Measurements from ENCODE around the gene HOXD1.

HOXD1 gene

DNA sequence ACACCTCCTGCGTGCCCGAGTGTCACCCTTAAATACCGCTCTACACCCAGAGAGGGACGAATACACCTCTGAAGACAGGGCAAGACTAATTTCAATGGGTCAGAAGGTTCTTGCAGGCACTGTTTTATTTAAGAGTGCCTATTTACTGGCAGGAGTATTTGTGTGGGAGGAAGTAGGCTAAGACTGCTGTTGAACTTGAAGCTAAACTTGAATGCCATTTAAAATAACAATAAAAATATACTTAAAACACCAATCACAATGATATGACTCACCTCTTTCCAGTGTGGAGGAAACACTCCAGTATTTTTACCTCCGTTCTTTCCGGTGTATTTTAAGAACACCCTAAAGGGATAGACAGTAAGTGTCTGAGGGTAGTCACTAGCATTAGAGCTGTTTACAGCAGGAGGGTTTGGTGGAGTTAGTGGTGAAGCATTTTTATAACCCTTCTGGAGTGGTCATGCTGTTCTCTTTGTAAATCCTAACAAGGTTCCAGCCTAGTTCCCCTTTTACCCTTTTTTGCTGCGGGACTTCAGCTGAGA, 9.6 kb upstream of the HOXD1 start:
- no peaks in the 10 kb centered on the region for H3K9me3 ChIP-seq (ENCODE audit: insufficient read depth, low read length)
- H3K4me3 ChIP-seq (ENCODE audit: insufficient read depth, low read length, poor library complexity, severe bottlenecking), result no peak overlapping the region
- H3F3A ChIP-seq (ENCODE audit: insufficient read depth), result no peaks in the 10 kb centered on the region
- H3K27ac ChIP-seq (ENCODE audit: low read depth, low read length), result no peak overlapping the region
- no peaks in the 10 kb centered on the region for H4K20me1 ChIP-seq (ENCODE audit: low read depth, low read length)
- H3K9ac ChIP-seq (ENCODE audit: low read length), result no peak overlapping the region
- H3K36me3 ChIP-seq (ENCODE audit: low read length), result no peaks in the 10 kb centered on the region
- H3K9me2 ChIP-seq (replicated peaks; ENCODE audit: insufficient read depth, low read length), result no peaks in the 10 kb centered on the region
- no peak for TF ChIP-seq EZH2phosphoT487 (conservative IDR thresholded peaks at IDR 0.05; ENCODE audit: low read length)
- no peak for TF ChIP-seq CTCF (IDR thresholded peaks at IDR 0.05; ENCODE audit: insufficient read depth, low read length, poor library complexity, severe bottlenecking)
- no peaks in the 10 kb centered on the region for H3K27me3 ChIP-seq (ENCODE audit: low read length)
- H3K4me2 ChIP-seq (ENCODE audit: low read depth, low read length, poor library complexity, severe bottlenecking), result no peak overlapping the region
- no peak overlapping the region for H2AFZ ChIP-seq (ENCODE audit: low read depth, low read length, severe bottlenecking)
- no peaks in the 10 kb centered on the region for H3K79me2 ChIP-seq (ENCODE audit: insufficient read depth, low read length)

- no peaks in the 10 kb centered on the region for H3K79me2 ChIP-seq (ENCODE audit: insufficient read depth, low read length)
- H3K9me2 ChIP-seq (replicated peaks; ENCODE audit: insufficient read depth, low read length), result no peaks in the 10 kb centered on the region
- no peak overlapping the region for H2AFZ ChIP-seq (ENCODE audit: low read depth, low read length, severe bottlenecking)
- H3F3A ChIP-seq (ENCODE audit: insufficient read depth), result no peaks in the 10 kb centered on the region
- H4K20me1 ChIP-seq (ENCODE audit: low read depth, low read length), result no peaks in the 10 kb centered on the region
- H3K36me3 ChIP-seq (ENCODE audit: low read length), result no peaks in the 10 kb centered on the region
- H3K27me3 ChIP-seq (ENCODE audit: low read length), result no peaks in the 10 kb centered on the region
- H3K9ac ChIP-seq (ENCODE audit: low read length), result no peak overlapping the region
- no peak overlapping the region for H3K4me2 ChIP-seq (ENCODE audit: low read depth, low read length, poor library complexity, severe bottlenecking)
- no peak overlapping the region for H3K4me3 ChIP-seq (ENCODE audit: insufficient read depth, low read length, poor library complexity, severe bottlenecking)
- H3K9me3 ChIP-seq (ENCODE audit: insufficient read depth, low read length), result no peaks in the 10 kb centered on the region
- no peak overlapping the region for H3K27ac ChIP-seq (ENCODE audit: low read depth, low read length)
- no peak for TF ChIP-seq CTCF (IDR thresholded peaks at IDR 0.05; ENCODE audit: insufficient read depth, low read length, poor library complexity, severe bottlenecking)
- TF ChIP-seq EZH2phosphoT487 (conservative IDR thresholded peaks at IDR 0.05; ENCODE audit: low read length), result no peak
These were observed 6.9 kb upstream of the HOXD1 start for GRCh38 chr2:176181551-176181950.

DNA sequence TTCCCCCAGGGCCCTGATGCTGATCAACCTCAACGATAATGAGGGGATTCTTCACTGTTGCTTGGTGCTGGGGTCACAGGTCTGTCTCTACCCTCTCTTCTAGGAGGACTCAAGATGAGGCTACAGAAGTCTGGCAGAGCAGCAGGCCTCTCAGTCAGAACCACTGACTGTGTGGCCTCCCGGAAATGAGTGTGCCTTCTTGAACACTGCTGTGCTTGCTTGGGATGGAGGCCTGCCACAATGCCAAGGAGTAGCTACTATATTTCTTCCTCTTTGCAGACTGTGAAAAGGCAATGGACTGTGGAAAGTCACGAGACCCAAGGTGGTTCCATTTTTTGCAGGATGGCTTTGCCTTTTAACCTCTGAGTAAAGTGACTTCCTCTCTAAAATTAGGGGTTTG, 5.8 kb upstream of the HOXD1 start:
- no peaks in the 10 kb centered on the region for H3F3A ChIP-seq (ENCODE audit: insufficient read depth)
- no peak overlapping the region for H3K4me2 ChIP-seq (ENCODE audit: low read depth, low read length, poor library complexity, severe bottlenecking)
- H3K9me3 ChIP-seq (ENCODE audit: insufficient read depth, low read length), result no peaks in the 10 kb centered on the region
- no peak overlapping the region for H3K4me3 ChIP-seq (ENCODE audit: insufficient read depth, low read length, poor library complexity, severe bottlenecking)
- no peaks in the 10 kb centered on the region for H4K20me1 ChIP-seq (ENCODE audit: low read depth, low read length)
- H3K79me2 ChIP-seq (ENCODE audit: insufficient read depth, low read length), result no peaks in the 10 kb centered on the region
- no peaks in the 10 kb centered on the region for H3K36me3 ChIP-seq (ENCODE audit: low read length)
- no peaks in the 10 kb centered on the region for H3K9me2 ChIP-seq (replicated peaks; ENCODE audit: insufficient read depth, low read length)
- no peak for TF ChIP-seq CTCF (IDR thresholded peaks at IDR 0.05; ENCODE audit: insufficient read depth, low read length, poor library complexity, severe bottlenecking)
- TF ChIP-seq EZH2phosphoT487 (conservative IDR thresholded peaks at IDR 0.05; ENCODE audit: low read length), result no peak
- H3K27me3 ChIP-seq (ENCODE audit: low read length), result no peaks in the 10 kb centered on the region
- H2AFZ ChIP-seq (ENCODE audit: low read depth, low read length, severe bottlenecking), result no peak overlapping the region
- H3K27ac ChIP-seq (ENCODE audit: low read depth, low read length), result no peak overlapping the region
- no peak overlapping the region for H3K9ac ChIP-seq (ENCODE audit: low read length)

Data from SU-DHL-6 (cell line).